Stimulated activated CD4-positive, alpha-beta T cell treated with anti-CD3 and anti-CD28 coated beads, Interleukin-12 subunit alpha, Interleukin-12 subunit beta, amount 100 ng/mL, for 24 hours (primary cell): Measurements from ENCODE around the gene PSMD12.
"Not testable (repeated sequence)": the region's sequence is repeated elsewhere in the genome, so short reads cannot be mapped to it uniquely, and the experiment has no call there.

ENCODE experiments used
- DNase-seq, 2 experiments: peaks; one replicate each; pipeline ENCODE4 v3.0.0-alpha.2; 2020; ENCODE audit warnings: low read depth in 2 of 2

Gene PSMD12

GRCh38 chr17:67311575-67311974 lies 54.8 kb downstream of the PSMD12 start:
- DNase-seq, result no peak

DNA sequence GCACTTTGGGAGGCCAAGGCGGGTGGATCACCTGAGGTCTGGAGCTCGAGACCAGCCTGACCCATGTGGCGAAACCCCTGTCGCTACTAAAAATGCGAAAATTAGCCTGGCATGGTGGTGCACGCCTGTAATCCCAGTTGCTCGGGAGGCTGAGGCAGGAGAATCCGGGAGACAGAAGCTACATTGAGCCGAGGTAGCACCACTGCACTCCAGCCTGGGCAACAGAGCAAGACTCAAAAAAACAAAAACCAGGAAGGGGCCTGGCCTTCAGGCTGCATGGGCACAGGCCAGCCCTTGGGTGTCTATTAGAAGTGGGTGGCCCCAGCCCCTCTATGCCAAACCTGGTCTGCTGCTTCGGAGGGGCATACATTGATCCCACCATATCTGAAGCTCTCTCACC lies 56.0 kb downstream of the PSMD12 start:
- DNase-seq, result no peak

DNA sequence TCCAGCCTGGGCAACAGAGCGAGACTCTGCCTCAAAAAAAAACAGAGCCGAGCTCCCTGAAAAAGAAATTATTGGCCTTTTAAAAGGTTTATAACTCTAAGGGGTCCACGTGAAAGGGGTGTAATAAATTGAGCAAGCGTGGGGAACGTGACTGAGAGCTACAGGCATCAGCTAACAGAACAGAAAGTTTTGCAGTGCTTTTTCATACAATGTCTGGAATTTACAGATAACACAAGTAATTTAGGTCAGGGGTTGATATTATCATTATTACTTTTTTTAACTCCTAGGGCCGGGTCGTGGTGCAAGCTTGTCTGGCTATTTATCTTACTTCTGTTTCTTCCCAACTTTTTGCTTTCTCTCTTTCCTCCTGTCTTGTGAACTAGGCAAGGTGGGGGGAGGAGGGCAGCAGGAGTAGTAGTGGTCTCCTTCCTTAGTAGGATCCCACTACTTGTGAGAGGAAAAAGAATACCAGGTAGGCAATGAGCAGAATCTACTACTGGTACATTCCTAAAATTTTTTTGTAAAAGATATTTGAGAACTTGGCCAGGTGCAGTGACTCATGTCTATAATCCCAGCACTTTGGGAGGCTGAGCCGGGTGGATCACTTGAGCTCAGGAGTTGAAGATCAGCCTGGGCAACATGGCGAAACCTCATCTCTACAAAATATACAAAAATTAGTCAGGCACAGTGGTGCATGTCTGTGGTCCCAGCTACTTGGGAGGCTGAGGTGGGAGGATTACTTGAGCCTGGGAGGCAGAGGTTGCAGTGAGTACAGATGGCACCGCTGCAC lies 60.7 kb downstream of the PSMD12 start:
- not testable (repeated sequence) for DNase-seq

- no peak for DNase-seq
Measured at GRCh38 chr17:67297454-67297960, 68.9 kb downstream of the PSMD12 start.

GRCh38 chr17:67294451-67295199 lies 71.8 kb downstream of the PSMD12 start:
- no peak for DNase-seq

DNA sequence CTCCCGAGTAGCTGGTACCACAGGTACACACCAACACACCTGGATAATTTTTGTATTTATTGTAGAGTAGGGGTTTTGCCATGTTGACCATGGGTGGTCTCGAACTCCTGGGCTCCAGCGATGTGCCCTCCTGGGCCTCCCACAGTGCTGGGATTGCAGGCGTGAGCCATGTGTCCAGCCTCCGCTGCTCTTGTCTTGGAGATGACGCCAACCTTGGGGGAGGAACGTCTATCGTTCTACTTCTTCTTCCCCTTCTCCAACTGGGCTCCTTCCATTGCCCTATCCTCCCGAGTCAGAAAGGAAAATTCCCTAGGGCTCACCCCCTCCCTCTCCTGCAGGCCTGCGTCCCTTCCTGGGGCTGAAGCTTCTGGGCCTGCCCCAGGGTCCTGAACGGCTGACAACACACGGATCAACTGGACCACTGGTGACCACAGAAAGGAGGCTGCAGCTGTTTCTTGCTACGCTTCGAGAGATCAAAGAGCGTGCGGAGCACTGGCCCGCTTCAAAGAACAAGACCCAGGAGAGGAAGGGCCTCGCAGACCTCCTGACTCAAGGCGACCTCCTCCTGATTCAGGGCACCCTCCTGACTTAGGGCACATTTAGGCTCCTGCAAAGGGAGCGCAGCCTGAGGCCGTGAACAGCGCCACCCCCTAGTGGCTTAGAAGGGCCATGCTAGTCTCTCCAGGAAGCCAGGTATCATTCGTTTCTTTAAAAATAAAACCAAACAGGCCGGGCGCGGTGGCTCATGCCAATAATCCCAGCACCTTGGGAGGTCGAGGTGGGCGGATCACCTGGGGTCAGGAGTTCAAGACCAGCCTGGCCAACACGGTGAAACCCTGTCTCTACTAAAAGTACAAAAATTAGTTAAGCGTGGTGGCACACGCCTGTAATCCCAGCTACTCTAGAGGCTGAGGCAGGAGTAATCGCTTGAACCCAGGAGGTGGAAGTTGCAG lies 72.8 kb downstream of the PSMD12 start:
- DNase-seq, result peak; percentile 21 to 46

DNA sequence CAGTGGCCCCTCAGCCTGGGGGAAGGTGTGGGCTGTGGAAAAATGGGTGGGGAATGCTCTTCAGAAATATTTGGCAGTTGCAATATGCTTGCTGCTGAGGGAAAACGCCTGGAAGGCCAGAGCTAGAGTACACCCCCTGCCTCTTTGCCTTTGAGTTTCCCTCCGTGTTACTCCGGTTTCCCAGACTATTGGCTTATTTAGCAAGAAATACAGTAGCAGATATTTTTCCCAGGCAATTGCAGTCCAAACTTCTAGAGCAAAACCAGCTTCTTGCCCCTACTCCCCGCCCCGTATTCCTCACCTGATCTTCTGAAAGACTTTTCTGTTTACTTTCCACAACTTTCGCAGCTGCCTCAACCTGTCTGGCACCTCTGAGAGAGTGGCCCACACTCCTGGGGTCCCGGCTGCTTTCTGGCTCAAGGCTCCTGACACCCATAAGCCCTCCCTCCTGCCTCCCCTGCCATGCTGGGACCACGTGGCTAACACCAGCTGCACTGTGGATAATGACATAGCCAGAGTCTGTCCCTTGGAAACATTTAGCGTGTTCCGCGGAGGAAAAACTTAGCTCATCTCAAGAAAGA lies 75.6 kb downstream of the PSMD12 start:
- no peak for DNase-seq

DNA sequence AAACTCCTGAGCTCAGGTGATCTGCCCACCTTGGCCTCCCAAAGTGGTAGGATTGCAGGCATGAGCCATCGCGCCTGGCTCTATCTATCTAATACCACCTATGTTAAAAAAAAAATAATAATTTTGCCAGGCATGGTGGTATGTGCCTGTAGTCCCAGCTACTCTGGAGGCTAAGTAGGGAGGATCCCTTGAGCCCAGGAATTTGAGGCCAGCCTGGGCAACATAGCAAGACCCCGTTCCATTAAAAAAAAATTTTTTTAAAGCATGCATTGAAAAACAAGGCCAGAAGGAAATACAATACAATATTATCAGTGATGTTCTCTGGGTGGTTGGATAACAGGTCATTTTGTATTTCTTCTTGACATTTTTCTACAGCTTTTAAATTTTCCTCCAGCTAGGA lies 76.1 kb downstream of the PSMD12 start:
- DNase-seq, result no peak

DNA sequence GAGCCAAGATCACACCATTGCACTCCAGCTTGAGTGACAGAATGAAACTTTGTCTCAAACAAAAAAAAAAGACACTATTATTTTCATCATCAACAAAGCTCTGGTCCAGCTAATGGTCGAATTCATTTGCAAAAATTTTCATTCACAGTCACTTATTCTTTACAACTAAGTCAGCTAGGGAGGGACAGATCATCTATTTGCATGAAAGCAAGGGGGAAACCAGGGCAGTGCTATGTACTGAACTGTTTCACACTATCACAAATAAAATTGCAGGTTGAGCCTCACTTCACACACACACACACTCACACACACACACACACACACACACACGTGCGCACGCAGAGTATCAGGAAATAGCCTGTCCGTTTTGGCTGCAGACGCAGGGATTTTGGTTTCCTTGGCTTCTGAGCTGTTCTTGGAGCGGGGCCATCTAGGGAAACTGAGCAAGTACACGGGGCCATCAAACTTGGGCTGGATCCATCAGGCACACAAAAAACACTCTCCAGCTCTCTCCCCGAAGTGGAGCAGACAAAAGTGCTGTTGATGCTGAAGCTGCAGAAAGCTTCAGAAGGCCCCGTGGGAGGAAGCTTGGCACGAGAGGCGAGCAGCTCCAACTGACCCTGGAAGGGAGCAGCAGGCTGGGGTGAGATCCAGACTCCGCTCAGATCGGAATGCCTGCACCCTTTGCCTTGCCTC lies 77.0 kb downstream of the PSMD12 start:
- DNase-seq, result no peak
